Activated T-helper 2 cell treated with anti-CD3 and anti-CD28 coated beads, Interferon-gamma antibody, Interleukin-2, Interleukin-4, amounts not matched to agents 10 μg/mL and 5 μg/mL and 100 μg/mL, durations not matched to agents 14 hours and 24 hours and 36 hours (primary cell): ENCODE measurements around the gene ZFP69B. TPM values are rescaled to one million over a fixed set of nuclear protein-coding genes. Genes with fewer than 3 reads are reported as not detected.

ENCODE experiments used
- DNase-seq: peaks from one replicate; pipeline ENCODE4 v3.0.0; 2021; ENCODE audit warnings: low spot score
- H3K27ac Mint-ChIP-seq: one replicate; pipeline ENCODE4 v1.8.0; 2021; ENCODE audit warnings: mixed read lengths
- H3K27me3 Mint-ChIP-seq: one replicate; pipeline ENCODE4 v1.8.0; 2021; ENCODE audit warnings: low read depth, mixed read lengths
- H3K36me3 Mint-ChIP-seq: one replicate; pipeline ENCODE4 v1.8.0; 2021; ENCODE audit warnings: low read depth, mixed read lengths
- H3K4me1 Mint-ChIP-seq: one replicate; pipeline ENCODE4 v1.8.0; 2021; ENCODE audit warnings: low read depth, mixed read lengths
- H3K4me3 Mint-ChIP-seq: one replicate; pipeline ENCODE4 v1.8.0; 2021; ENCODE audit warnings: low read depth, mild to moderate bottlenecking, moderate library complexity, mixed read lengths
- H3K9me3 Mint-ChIP-seq: one replicate; pipeline ENCODE4 v1.8.0; 2021; ENCODE audit warnings: mixed read lengths
- intact Hi-C: fragments of 100-400 bp; cut with micrococcal nuclease; formaldehyde crosslinking; loops from one replicate; pipeline ENCODE4 v1.15.1; 2023
- total RNA-seq: library from RNA; stranded (reverse); gene quantifications from 2 replicates; pipeline ENCODE4 v1.2.3, GENCODE V29; 2022

Gene ZFP69B
- total RNA-seq, 1 donor from 2014 or later, result 4.7 TPM

- Mint-ChIP-seq H3K27ac (peak overlapping the region; percentile 25), H3K36me3 (peaks cover 93% of the 10 kb centered on the region), H3K27me3 (no peaks in the 10 kb centered on the region), H3K9me3 (no peaks in the 10 kb centered on the region), H3K4me3 (no peak overlapping the region), H3K4me1 (no peaks in the 10 kb centered on the region)
- intact Hi-C loops, result no loop called here
- DNase-seq, result no peak
These were observed 28.6 kb upstream of the ZFP69B start for GRCh38 chr1:40421431-40422384.

- H3K4me3 Mint-ChIP-seq, result no peak overlapping the region
- no peaks in the 10 kb centered on the region for H3K9me3 Mint-ChIP-seq
- H3K27me3 Mint-ChIP-seq, result no peaks in the 10 kb centered on the region
- peak overlapping the region; percentile 31 for H3K27ac Mint-ChIP-seq
- no peaks in the 10 kb centered on the region for H3K4me1 Mint-ChIP-seq
- intact Hi-C loops, result no loop called here
- DNase-seq, result no peak
- peaks cover 84% of the 10 kb centered on the region for H3K36me3 Mint-ChIP-seq
These were observed 27.5 kb upstream of the ZFP69B start for GRCh38 chr1:40422630-40423263.

- no peak overlapping the region for H3K27ac Mint-ChIP-seq
- DNase-seq, result no peak
- no peaks in the 10 kb centered on the region for H3K27me3 Mint-ChIP-seq
- peaks cover 81% of the 10 kb centered on the region for H3K36me3 Mint-ChIP-seq
- no peaks in the 10 kb centered on the region for H3K4me1 Mint-ChIP-seq
- no peak overlapping the region for H3K4me3 Mint-ChIP-seq
- H3K9me3 Mint-ChIP-seq, result no peaks in the 10 kb centered on the region
- intact Hi-C loops, result no loop called here
These were observed 27.0 kb upstream of the ZFP69B start for GRCh38 chr1:40423264-40423642.

- Mint-ChIP-seq H3K36me3 (peaks cover 73% of the 10 kb centered on the region), H3K4me1 (no peaks in the 10 kb centered on the region), H3K4me3 (no peak overlapping the region), H3K27ac (no peak overlapping the region), H3K27me3 (no peaks in the 10 kb centered on the region), H3K9me3 (no peaks in the 10 kb centered on the region)
- intact Hi-C loops, result no loop called here
- no peak for DNase-seq
These were observed 26.2 kb upstream of the ZFP69B start for GRCh38 chr1:40423951-40424618.

GRCh38 chr1:40425198-40425597 lies 25.1 kb upstream of the ZFP69B start:
- no peak overlapping the region for H3K27ac Mint-ChIP-seq
- H3K9me3 Mint-ChIP-seq, result no peaks in the 10 kb centered on the region
- H3K4me1 Mint-ChIP-seq, result no peaks in the 10 kb centered on the region
- H3K4me3 Mint-ChIP-seq, result no peak overlapping the region
- intact Hi-C loops, result no loop called here
- DNase-seq, result no peak
- H3K27me3 Mint-ChIP-seq, result no peaks in the 10 kb centered on the region
- peaks cover 65% of the 10 kb centered on the region for H3K36me3 Mint-ChIP-seq

- peaks cover 21% of the 10 kb centered on the region for H3K36me3 Mint-ChIP-seq
- H3K4me3 Mint-ChIP-seq, result no peak overlapping the region
- no peak for DNase-seq
- no peaks in the 10 kb centered on the region for H3K27me3 Mint-ChIP-seq
- no peaks in the 10 kb centered on the region for H3K9me3 Mint-ChIP-seq
- H3K27ac Mint-ChIP-seq, result no peak overlapping the region
- H3K4me1 Mint-ChIP-seq, result no peaks in the 10 kb centered on the region
- intact Hi-C loops, result no loop called here
These were observed 18.9 kb upstream of the ZFP69B start for GRCh38 chr1:40431385-40431784.

- intact Hi-C loops, result no loop called here
These were observed 17.5 kb upstream of the ZFP69B start for GRCh38 chr1:40432644-40433390.

DNA sequence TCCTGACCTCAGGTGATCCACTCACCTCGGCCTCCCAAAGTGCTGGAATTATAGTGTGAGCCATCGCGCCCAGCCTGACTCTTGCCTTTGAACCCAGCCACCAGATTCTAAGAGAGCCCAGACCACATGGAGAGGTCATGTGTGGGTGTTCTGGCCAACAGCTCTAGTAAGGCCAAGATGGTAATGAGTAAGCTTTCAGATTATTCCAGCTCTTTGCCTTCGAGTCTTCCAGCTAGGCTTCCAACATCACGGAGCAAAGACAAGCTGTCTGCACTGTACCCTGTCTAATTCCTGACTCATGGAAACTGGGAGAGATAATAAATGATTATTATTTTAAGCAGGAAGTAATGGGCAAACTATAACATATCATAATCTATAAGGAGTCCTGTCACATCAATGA lies 14.8 kb upstream of the ZFP69B start:
- intact Hi-C loops, result no loop called here
- no peaks in the 10 kb centered on the region for H3K27me3 Mint-ChIP-seq
- DNase-seq, result no peak
- H3K9me3 Mint-ChIP-seq, result no peaks in the 10 kb centered on the region
- no peak overlapping the region for H3K4me3 Mint-ChIP-seq
- H3K36me3 Mint-ChIP-seq, result peaks cover 31% of the 10 kb centered on the region
- peaks cover 3% of the 10 kb centered on the region for H3K4me1 Mint-ChIP-seq
- no peak overlapping the region for H3K27ac Mint-ChIP-seq

More at GRCh38 chr1:40432644-40433390, 17.5 kb upstream of the ZFP69B start:
- H3K36me3 Mint-ChIP-seq, result peaks cover 23% of the 10 kb centered on the region
- no peaks in the 10 kb centered on the region for H3K4me1 Mint-ChIP-seq
- no peak overlapping the region for H3K4me3 Mint-ChIP-seq
- H3K27me3 Mint-ChIP-seq, result no peaks in the 10 kb centered on the region
- H3K9me3 Mint-ChIP-seq, result no peaks in the 10 kb centered on the region
- H3K27ac Mint-ChIP-seq, result no peak overlapping the region
- DNase-seq, result no peak

GRCh38 chr1:40435876-40436275 lies 14.4 kb upstream of the ZFP69B start:
- Mint-ChIP-seq H3K36me3 (peaks cover 32% of the 10 kb centered on the region), H3K4me3 (no peak overlapping the region), H3K4me1 (peaks cover 3% of the 10 kb centered on the region), H3K27me3 (no peaks in the 10 kb centered on the region), H3K9me3 (no peaks in the 10 kb centered on the region), H3K27ac (peak overlapping the region; percentile 30)
- DNase-seq, result no peak
- intact Hi-C loops, result no loop called here

DNA sequence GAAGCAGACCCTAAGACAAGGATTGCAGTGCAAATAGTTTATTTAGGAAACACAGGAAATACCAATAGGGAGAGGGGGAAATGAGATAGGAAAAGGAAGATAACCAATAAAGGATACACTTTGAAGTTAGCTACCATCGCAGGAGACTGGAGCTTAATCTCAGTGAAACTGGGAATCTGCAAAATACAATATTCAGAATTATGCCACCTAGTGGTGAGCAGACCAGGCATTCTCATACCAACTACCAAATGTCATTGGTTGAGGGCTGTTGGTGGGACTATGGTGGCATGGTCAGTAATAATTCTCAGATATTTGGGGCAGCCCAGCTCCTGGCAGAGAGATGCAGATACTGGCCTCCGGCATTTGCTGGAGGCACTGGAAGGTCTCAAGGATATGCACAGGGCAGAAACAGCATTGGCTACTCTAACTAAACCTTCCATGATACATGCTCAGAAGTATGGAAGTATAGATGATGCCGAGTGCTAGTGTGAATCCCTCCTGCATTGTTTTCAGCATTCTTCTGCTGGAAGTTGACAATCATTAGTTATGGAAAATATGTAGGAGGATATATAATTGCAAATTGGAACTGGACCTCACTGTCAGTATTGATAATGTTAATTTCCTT lies 11.8 kb upstream of the ZFP69B start:
- intact Hi-C loops, result no loop called here
- peaks cover 29% of the 10 kb centered on the region for H3K36me3 Mint-ChIP-seq
- no peak for DNase-seq
- H3K4me1 Mint-ChIP-seq, result peaks cover 3% of the 10 kb centered on the region
- no peak overlapping the region for H3K4me3 Mint-ChIP-seq
- no peaks in the 10 kb centered on the region for H3K9me3 Mint-ChIP-seq
- no peak overlapping the region for H3K27ac Mint-ChIP-seq
- no peaks in the 10 kb centered on the region for H3K27me3 Mint-ChIP-seq

GRCh38 chr1:40439247-40439646 lies 11.0 kb upstream of the ZFP69B start:
- peaks cover 3% of the 10 kb centered on the region for H3K4me1 Mint-ChIP-seq
- H3K4me3 Mint-ChIP-seq, result no peak overlapping the region
- H3K27me3 Mint-ChIP-seq, result no peaks in the 10 kb centered on the region
- H3K36me3 Mint-ChIP-seq, result peaks cover 34% of the 10 kb centered on the region
- intact Hi-C loops, result no loop called here
- peaks cover 5% of the 10 kb centered on the region for H3K9me3 Mint-ChIP-seq
- DNase-seq, result no peak
- no peak overlapping the region for H3K27ac Mint-ChIP-seq
